Stimulated activated naive CD8-positive, alpha-beta T cell treated with anti-CD3 and anti-CD28 coated beads, Interleukin-15, amount 100 ng/mL, for 72 hours (primary cell): Measurements from ENCODE around the gene FCN1.

Source experiments
- ATAC-seq: fragments of 150-1000 bp; cut with Tn5 transposase; 2 replicates; pipeline ENCODE4 v1.10.0; 2021; ENCODE audit warnings: mild to moderate bottlenecking, moderate library complexity
- DNase-seq, 2 donors: peaks; one replicate each; pipeline ENCODE4 v3.0.0; 2021 to 2022
- H3K27ac Mint-ChIP-seq, 2 donors: one replicate each; pipeline ENCODE4 v1.8.0; 2022; ENCODE audit warnings: mild to moderate bottlenecking in 2 of 2, mixed read lengths in 2 of 2, moderate library complexity in 2 of 2
- H3K27me3 Mint-ChIP-seq: one replicate; pipeline ENCODE4 v1.8.0; 2022; ENCODE audit warnings: mixed read lengths
- H3K4me1 Mint-ChIP-seq: one replicate; pipeline ENCODE4 v1.8.0; 2022; ENCODE audit warnings: mild to moderate bottlenecking, mixed read lengths
- H3K4me3 Mint-ChIP-seq, 2 donors: one replicate each; pipeline ENCODE4 v1.8.0; 2022; ENCODE audit warnings: mild to moderate bottlenecking in 2 of 2, mixed read lengths in 2 of 2, moderate library complexity in 1 of 2
- H3K9me3 Mint-ChIP-seq, 2 donors: one replicate each; pipeline ENCODE4 v1.8.0; 2022; ENCODE audit warnings: mixed read lengths in 2 of 2

The FCN1 gene

DNA sequence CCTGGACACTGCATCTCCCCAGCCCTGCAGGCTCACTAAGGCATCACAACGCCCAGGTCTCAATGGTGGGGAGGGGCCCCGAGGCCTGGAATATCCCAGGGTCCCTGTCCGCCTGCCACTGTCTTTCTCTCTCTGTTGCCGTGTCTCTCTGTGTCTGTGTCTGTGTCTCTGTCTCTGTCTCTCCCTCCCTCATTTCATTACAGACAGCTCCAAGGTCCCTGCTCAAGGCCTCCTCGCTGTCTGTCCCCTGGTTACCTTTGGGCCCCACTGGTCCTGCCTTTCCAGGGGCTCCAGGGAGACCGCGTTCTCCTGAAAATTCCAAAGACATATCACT is 3.2 kb downstream of the FCN1 start:
- Mint-ChIP-seq H3K4me3 (no peak overlapping the region), H3K9me3 (peaks cover 9 to 14% of the 10 kb centered on the region in 2 donors), H3K4me1 (peaks cover 10% of the 10 kb centered on the region), H3K27me3 (peaks cover 31% of the 10 kb centered on the region), H3K27ac (no peak overlapping the region)
- no peak for ATAC-seq
- DNase-seq, result no peak

DNA sequence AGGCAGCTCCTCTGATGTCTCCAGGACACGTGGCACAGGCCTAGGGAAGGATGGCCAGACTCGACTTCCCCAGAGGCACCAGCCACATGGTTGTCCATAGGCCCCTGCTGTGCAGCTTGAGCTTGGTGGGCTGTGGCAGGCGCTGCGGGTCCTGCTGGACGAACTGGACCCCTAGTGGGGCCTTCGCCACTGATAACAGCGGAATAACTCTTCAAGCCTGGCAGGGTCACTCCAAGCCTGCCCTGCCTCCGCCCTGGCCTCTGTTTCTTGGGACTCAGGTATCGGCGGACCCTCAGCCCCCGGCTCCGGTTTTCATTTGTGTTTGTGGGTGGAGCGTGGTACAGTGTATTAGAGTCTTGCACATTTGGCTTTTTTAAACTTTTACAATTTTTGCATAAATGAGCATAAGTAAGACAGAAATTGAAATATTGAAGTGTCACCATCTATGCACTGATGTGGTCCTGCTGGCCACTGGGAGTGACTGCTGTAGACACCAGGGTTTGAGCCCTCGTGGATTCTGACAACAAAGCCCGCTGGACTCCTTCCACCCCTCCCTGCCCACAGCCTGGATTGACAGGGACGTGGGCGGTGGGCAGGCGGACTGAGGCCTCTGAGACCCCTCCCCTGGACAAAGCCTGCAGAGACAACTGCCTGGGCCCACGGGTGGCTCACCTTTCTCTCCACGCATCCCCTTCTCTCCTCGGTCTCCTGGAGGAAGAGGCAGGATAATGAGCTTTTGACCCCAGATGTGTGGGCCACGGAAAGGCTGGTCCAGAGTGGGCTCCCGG is 3.8 kb downstream of the FCN1 start:
- DNase-seq, result no peak
- Mint-ChIP-seq H3K9me3 (peaks cover 6 to 8% of the 10 kb centered on the region in 2 donors), H3K27me3 (peaks cover 36% of the 10 kb centered on the region), H3K27ac (no peak overlapping the region), H3K4me3 (no peak overlapping the region), H3K4me1 (peaks cover 14% of the 10 kb centered on the region)
- ATAC-seq, result no peak

DNA sequence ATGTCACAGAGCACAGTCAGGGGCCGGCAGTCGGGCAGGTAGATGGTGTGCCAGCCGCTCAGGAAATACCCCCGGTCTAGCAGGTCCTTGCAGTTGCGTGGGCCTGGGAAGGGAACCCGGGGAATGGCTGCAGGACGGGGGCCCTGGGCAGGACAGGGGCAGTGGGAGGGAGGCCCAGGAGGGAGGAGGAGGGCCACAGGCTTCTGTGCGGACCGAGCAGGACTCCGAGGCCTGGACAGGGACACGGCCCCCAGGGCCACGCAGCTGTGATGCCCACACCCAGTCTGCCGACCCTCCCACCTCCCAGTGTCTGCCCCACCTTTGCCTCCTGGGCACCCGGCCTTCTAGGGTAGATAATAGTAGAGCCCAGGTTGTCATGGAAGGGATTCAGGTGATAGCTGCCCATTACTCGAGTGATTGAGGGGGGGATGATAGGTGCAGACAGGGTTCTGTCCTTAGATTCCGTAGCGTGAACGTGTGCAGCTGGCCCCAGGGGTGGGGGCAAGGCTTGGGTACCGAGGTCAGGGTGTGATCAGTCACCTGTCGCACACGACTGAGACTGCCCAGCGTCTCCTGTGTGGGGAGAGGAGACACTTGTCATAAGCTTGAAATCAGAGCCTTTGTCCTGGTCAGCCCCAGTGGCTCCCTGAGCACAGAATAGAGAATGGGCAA is 4.5 kb downstream of the FCN1 start:
- Mint-ChIP-seq H3K27ac (no peak overlapping the region), H3K4me1 (peaks cover 14% of the 10 kb centered on the region), H3K4me3 (no peak overlapping the region), H3K27me3 (peaks cover 39% of the 10 kb centered on the region), H3K9me3 (peaks cover 0 to under 1% of the 10 kb centered on the region in 2 donors)
- ATAC-seq, result no peak
- no peak for DNase-seq

DNA sequence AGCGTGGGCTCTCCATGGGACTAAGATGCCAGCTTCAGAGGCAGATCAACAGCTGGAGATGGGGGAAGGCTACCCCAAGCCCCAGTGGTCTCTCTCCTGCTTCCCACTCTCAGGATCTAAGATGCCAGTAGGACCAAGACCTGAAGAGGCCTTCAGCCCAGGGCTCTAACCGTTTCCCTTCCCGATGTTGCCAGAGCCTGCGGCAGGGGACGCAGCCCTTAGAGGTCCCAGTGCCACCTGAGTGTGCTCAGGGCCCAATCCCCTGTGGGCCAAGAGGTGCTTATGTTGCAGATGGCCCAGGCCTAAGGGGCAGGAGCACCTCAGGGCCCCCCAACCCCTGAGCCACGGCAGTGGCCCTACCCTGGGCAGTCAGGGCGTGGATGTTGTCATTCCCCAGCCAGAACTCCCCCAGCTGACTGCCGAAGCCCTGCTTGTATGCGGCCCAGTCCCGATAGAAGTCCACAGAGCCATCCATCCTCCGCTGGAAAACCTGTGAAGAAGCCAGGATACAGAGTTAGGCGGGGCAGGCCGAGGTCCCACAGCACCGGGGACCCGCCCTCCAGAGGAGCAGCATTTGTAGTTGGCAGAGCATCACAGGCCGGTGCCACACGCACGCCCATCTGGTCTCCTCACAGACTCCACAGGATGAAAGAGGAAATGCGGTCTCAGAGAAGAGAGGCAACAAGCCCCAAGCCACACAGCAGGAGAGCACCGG is 5.4 kb downstream of the FCN1 start:
- Mint-ChIP-seq H3K27me3 (peaks cover 39% of the 10 kb centered on the region), H3K4me3 (no peak overlapping the region), H3K9me3 (no peaks in the 10 kb centered on the region), H3K4me1 (peaks cover 14% of the 10 kb centered on the region), H3K27ac (no peak overlapping the region)
- ATAC-seq (no peak), DNase-seq (no peak)

DNA sequence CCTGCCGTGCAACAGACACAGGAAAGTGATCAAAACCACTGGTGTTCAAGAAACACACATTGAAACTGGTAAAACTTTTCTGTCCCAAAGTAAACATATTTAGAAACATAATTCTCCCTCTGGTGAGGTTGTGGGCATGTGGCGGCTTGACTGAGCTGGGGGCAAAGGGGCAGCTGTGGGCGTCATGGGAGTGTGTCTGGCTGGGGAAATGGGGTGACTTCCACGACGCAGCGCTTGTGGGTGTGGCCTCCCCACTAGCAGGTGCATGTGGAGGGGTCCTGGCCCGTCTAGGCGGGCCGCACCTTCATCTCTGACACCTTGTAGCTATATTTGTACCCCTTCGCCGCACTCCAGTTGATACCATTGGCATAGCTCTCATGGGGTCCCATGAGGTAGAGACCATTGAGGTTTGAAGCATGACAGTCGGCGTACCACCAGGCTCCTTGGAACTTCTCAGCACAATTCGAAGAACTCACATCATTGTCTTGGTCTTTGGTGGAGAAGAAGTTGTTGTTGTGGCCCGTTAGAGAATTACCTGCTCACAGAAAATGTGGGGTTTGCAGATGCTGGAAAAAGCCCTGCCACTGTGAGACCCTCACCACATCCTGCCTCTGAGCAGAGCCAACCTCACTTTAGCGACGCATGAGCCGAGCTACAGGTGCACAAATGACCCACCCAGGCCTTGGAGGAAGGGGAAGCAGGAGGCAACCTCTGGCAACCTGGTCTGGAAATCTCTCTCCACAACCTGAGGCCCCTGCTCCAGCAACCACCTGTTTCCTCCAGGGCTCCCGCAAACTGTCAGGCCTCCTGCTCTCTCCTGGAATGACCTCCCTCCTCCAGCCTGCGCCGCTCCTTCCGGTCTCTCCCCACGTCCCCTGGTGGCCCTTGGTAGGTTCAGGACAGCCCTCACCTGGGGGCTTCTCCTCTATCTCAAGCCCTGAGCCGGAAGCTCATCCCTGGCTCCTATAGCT is 7.9 kb downstream of the FCN1 start:
- Mint-ChIP-seq H3K27ac (no peak overlapping the region), H3K27me3 (peaks cover 39% of the 10 kb centered on the region), H3K4me1 (peaks cover 14% of the 10 kb centered on the region), H3K4me3 (no peak overlapping the region), H3K9me3 (no peaks in the 10 kb centered on the region)
- DNase-seq (no peak), ATAC-seq (no peak)

DNA sequence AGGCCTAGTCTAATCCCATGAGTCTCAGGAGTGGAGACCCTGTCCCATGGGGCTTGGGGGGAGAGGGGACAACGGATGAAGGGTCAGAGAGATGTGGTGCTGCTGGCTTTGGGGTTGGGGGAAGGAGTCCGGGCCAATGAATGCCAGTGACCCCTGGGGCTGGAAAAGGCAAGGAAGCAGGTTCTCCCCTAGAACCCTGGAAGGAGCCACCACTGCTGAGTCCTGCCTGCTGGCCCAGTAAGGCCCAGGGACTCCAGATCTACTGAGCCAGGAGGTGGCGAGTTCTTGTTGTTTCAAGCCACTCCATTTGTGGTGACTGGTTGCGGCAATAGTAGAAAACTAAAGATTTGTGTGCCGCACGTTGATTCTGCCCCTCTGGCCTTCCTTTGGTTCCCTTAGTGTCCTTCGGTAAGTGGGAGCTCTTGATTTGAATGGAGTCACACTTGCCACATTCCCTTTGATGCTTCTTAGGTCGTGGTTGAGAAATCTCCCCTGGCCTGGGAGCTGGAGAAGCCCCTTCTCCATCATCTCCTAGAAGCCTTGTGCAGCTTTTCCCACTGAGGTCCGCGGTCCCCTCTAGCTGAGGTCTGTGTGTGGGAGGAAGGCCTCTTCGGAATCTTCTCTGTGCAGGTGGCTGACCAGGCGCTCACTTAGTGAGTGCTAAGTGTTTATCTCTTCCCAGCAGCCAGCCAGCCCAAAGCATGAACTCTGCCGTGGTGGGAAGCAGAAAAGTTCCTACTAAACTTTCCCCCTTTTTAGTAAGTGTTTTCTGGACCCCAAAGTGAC is 9.0 kb downstream of the FCN1 start:
- Mint-ChIP-seq H3K4me1 (peaks cover 14% of the 10 kb centered on the region), H3K9me3 (no peaks in the 10 kb centered on the region), H3K4me3 (no peak overlapping the region), H3K27me3 (peaks cover 39% of the 10 kb centered on the region), H3K27ac (no peak overlapping the region)
- DNase-seq, result no peak
- no peak for ATAC-seq

DNA sequence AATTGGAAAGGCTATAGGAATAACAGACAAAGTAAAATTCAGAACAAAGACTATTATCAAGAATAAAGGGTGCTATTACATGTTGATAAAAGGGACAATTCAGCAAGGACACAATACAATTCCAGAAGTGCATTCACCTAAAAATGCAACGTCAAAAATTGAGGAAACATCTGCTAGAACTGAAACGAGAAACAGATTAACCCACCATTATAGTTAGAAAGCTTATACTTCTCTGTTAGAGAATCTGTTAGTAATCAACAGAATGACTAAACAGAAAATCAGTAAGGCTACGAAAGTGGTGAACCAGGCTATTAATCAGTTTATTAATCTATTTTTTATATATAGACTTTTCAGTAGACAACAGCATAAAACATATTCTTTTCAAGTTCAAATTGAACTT is 14.8 kb downstream of the FCN1 start:
- Mint-ChIP-seq H3K27ac (no peak overlapping the region), H3K4me3 (no peak overlapping the region), H3K4me1 (no peaks in the 10 kb centered on the region), H3K9me3 (peaks cover 12 to 17% of the 10 kb centered on the region in 2 donors), H3K27me3 (peaks cover 18% of the 10 kb centered on the region)
- no peak for ATAC-seq
- DNase-seq, result no peak

DNA sequence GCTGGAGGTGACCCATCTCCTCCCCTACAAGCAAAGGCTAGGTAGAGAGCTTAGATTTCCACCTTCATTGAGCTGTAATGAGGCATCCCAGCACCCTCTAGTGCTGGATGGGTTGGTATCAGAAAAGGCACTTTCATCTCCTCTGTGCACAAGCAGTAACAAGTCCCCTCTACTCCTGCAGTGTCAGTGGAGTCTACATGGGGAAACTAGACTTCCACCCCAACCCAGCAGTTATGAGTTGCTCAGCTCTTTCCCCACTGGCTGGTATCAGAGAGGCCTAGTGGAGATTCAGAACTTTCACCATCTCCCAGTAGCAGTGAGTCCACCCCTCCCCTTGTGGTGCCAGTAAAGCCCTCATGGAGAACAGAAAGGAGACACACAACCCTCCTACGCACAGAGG is 17.9 kb downstream of the FCN1 start:
- no peaks in the 10 kb centered on the region for H3K4me1 Mint-ChIP-seq
- ATAC-seq (no peak), DNase-seq (no peak)
- no peak overlapping the region for H3K27ac Mint-ChIP-seq
- H3K9me3 Mint-ChIP-seq, result peaks cover 12 to 17% of the 10 kb centered on the region in 2 donors
- peaks cover 18% of the 10 kb centered on the region for H3K27me3 Mint-ChIP-seq
- H3K4me3 Mint-ChIP-seq, result no peak overlapping the region

DNA sequence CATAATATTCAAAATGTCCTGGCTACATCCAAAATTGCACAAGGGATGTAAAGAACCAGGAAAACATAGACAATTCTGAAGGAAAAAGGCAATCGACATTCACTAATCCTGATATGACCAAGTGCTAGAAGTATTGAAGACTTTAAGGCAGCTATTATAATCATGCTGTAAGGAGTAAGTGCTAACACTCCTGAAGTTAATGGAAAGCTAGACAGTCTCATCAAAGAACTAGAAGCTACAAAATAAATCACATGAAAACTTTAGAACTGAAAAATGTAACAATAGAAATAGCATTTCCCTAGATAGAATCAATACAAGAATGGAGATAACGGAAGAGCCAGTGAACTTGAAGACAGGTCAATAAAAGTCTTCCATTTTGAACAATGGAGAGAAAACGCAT is 18.5 kb downstream of the FCN1 start:
- Mint-ChIP-seq H3K4me3 (no peak overlapping the region), H3K27me3 (peaks cover 18% of the 10 kb centered on the region), H3K27ac (no peak overlapping the region), H3K9me3 (peaks cover 12 to 17% of the 10 kb centered on the region in 2 donors), H3K4me1 (no peaks in the 10 kb centered on the region)
- DNase-seq, result no peak
- no peak for ATAC-seq

DNA sequence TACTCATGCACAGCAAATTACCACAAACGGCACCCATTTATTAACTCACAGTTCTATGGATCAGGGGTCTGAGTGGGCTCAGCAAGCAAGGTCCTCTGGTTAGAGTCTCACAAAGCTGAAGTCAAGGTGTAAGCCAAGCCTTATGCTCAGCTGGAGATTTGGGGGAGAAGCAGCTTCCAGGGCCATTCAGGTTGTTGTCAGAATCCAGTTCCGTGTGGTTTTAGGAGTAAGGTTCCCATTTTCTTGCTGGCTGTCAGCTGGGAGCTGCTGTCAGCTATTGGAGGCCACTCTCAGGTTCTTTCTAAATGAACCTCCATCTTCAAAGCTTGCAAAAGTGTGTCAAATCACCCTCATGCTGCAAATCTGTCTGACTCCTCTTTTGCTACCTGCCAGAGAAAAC is 19.4 kb downstream of the FCN1 start:
- peaks cover 18% of the 10 kb centered on the region for H3K27me3 Mint-ChIP-seq
- H3K27ac Mint-ChIP-seq, result no peak overlapping the region
- H3K9me3 Mint-ChIP-seq, result peaks cover 12 to 17% of the 10 kb centered on the region in 2 donors
- no peak overlapping the region for H3K4me3 Mint-ChIP-seq
- no peaks in the 10 kb centered on the region for H3K4me1 Mint-ChIP-seq
- ATAC-seq (no peak), DNase-seq (no peak)

DNA sequence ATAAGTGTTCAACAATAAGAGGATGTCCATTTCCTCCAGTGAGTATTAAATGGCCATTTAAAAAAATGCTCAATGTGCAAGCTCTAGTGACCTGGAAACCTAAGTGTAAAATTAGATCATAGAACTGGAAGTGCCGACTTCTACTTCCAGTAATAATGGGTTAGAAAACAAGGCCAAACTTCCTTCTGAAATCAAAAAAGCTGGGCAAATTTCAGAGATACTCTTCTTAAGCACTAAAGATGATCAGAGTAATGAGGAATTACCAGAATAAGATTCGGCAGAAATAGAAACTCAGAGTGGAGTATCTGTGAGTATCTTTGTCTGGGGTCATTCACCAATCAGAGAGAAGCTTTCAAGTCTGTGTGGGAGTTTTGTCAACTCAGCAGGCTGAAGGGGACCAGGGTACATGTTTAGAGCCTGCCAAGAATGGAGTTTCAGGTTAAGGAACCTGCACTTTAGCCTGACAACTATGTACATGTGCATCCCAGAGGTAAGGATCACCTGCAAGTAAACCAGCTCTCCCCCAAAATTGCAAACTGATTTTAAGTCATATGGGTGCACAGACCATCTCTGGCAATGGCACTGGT is 20.0 kb downstream of the FCN1 start:
- no peak overlapping the region for H3K4me3 Mint-ChIP-seq
- H3K27ac Mint-ChIP-seq, result no peak overlapping the region
- H3K27me3 Mint-ChIP-seq, result peaks cover 22% of the 10 kb centered on the region
- no peak for ATAC-seq
- peaks cover 12 to 17% of the 10 kb centered on the region in 2 donors for H3K9me3 Mint-ChIP-seq
- no peaks in the 10 kb centered on the region for H3K4me1 Mint-ChIP-seq
- no peak for DNase-seq

DNA sequence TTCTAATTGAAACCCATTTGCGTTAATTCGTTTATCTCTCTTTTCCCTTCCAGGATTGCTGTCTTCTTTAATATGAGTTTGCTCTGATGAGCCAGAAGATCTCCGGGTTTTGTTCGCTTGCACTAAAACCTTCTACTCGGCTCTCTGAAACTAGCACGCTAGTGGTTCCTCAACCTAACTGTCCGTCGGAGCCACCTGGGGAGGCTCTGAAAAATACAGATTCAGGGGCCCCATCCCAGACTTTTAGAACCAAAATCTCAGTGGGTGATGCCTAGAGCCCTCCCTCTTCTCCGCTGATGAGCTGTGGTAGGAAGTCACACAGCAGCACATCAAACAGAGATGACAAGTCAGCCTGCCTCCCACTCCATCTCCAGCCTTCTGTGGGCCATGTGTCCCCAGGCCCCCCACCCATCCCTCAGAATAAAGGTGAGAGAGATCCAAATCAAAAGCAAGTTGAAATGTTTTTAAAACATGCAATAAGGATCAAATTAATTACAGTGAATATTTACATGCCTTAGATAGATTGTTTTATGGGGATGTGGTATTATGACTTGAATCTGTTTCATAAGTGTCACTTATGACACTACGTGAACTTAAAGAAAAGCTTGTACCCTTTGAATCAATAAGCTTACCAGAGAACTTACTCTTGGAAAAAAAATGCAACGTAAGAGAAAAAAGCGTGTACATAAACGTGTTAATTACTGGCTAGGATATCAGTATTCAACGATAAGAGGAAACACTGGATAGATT is 20.7 kb downstream of the FCN1 start:
- peaks cover 28% of the 10 kb centered on the region for H3K27me3 Mint-ChIP-seq
- no peaks in the 10 kb centered on the region for H3K4me1 Mint-ChIP-seq
- no peak overlapping the region for H3K4me3 Mint-ChIP-seq
- H3K9me3 Mint-ChIP-seq, result peaks cover 12 to 17% of the 10 kb centered on the region in 2 donors
- DNase-seq, result no peak
- no peak overlapping the region for H3K27ac Mint-ChIP-seq
- ATAC-seq, result no peak

DNA sequence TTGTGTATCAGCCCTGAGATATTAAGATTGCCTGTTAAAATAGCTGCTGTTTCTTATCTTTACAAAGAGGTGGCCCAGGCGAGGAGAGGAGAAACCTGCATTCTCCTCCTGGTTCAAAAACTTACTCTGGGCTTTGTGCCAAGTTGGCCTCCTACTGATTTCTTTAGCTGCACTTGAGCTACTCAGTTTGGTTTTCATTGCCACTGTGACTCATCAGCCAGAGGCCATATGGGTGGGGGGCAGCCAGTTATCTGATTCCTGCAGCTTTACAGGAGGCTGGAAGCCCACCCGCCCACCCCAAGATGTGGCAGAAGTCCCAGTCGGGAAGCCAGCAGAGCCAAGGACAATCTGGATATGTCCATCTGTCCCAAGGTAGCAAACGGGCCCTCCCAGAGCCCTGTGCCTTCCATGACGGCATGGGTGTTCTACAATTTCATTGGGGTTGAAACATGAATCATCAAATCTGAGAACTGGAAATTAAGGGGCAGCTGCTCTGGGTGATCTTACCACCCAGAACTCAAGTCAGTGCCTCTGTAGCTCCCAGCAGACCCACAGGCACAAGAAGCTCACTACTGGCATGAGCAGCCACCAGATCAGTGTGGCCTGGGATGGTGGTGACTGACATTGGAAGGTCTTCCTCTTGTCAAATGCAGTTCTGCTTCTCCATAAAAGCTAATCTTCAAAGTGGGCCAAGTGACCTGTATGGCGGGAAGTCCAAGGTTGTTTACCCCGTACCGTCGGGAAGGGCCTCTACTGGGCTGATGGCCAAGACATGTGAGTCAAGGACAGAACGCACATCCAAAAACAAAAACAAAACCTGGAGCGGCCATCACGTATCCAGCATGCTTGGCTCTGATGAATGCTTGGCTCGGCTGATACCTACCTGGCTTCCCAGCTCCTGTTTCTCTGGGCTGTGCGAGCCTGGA is 21.5 kb downstream of the FCN1 start:
- Mint-ChIP-seq H3K27me3 (peaks cover 37% of the 10 kb centered on the region), H3K27ac (no peak overlapping the region), H3K9me3 (peaks cover 12 to 17% of the 10 kb centered on the region in 2 donors), H3K4me1 (no peaks in the 10 kb centered on the region), H3K4me3 (no peak overlapping the region)
- DNase-seq (no peak), ATAC-seq (no peak)
